Psoas muscle (tissue), 8 donors: Measurements from ENCODE around the gene ARAF. TPM values are rescaled to one million over a fixed set of nuclear protein-coding genes. Genes with fewer than 3 reads are reported as not detected.

ENCODE experiments used
- ATAC-seq, 4 donors: fragments of 200-7000 bp; cut with Tn5 transposase; one replicate each; pipeline ENCODE4 v1.9.1; 2020; ENCODE audit warnings: moderate library complexity in 3 of 4, mild to moderate bottlenecking in 2 of 4
- DNase-seq, 2 donors: peaks; one replicate each; pipeline ENCODE4 v3.0.0-alpha.2; 2020
- H3K27ac ChIP-seq: fragments of 200-600 bp; one replicate; pipeline ENCODE4 v1.8.0; 2022
- H3K27me3 ChIP-seq, 3 donors: fragments of 200-600 bp in 1 of 3; one replicate each; pipeline versions ENCODE4 v1.6.1 to v1.8.0; 2013 to 2022; ENCODE audit warnings: low read length in 2 of 3, mild to moderate bottlenecking in 2 of 3, moderate library complexity in 1 of 3; ENCODE audit not compliant: insufficient read depth in 3 of 3
- H3K36me3 ChIP-seq, 2 donors: fragments of 200-600 bp in 1 of 2; one replicate each; pipeline versions ENCODE4 v1.6.1 to v1.8.0; 2013 to 2022; ENCODE audit warnings: low read depth in 1 of 2, mild to moderate bottlenecking in 1 of 2, moderate library complexity in 1 of 2; ENCODE audit not compliant: insufficient read depth in 1 of 2
- H3K4me1 ChIP-seq: fragments of 200-600 bp; one replicate; pipeline ENCODE4 v1.8.0; 2022
- H3K4me3 ChIP-seq: fragments of 200-600 bp; one replicate; pipeline ENCODE4 v1.8.0; 2022; ENCODE audit warnings: mild to moderate bottlenecking
- H3K9me3 ChIP-seq: fragments of 200-600 bp; one replicate; pipeline ENCODE4 v1.8.0; 2022
- WGBS, 3 donors: extraction: QIAGEN DNeasy Blood & Tissue Kit; methylation state at CpG; one replicate each; pipeline versions ENCODE4 v1.1.6 to v1.1.7; 2013; 5-methylcytosine and 5-hydroxymethylcytosine counted together
- intact Hi-C, 2 donors: fragments of 100-400 bp; cut with DNase I; formaldehyde crosslinking; loops; one replicate each; pipeline versions ENCODE4 v1.11.0 to v1.14.2; 2022
- polyA plus RNA-seq, 3 donors: library from polyadenylated mRNA; stranded (reverse); fragments of 200-250 nt; gene quantifications; one replicate each; pipeline ENCODE4 v1.2.3, GENCODE V29; 2013
- total RNA-seq, 4 donors: library from RNA; stranded (reverse); fragmentation: NEBNext Ultra II Directional in 2 of 4; extraction: Animal tissue kit (Norgen Biotek cat#: 25700) in 2 of 4; gene quantifications; one replicate each; pipeline versions ENCODE4 v1.2.1 to v1.2.4, GENCODE V29; 2021 to 2023
- TF ChIP-seq, protein P1 (sequence below): fragments of 200-600 bp; IDR thresholded peaks from one replicate; pipeline ENCODE4 v1.8.0; 2022; ENCODE audit warnings: antibody characterized with exemption
- donor health status: healthy with polysubstance abuse.
- donor health status: DM: no; HTN: no; CAD: no; lungs with moderate emphysema.
- donor health status: Bipolar disorder and iron deficiency.
- donor health status: healthy.
- donor health status: DM: yes; HTN: yes; CAD: no.
- donor health status: DM: no; HTN: no; CAD: no.
- donor health status: DM: no; HTN: no; CAD: no.
- donor health status: DM: yes; HTN: yes; CAD: no.

Gene ARAF
- total and polyA plus RNA-seq, 7 donors: 54.3 to 118 (median 101) TPM

DNA sequence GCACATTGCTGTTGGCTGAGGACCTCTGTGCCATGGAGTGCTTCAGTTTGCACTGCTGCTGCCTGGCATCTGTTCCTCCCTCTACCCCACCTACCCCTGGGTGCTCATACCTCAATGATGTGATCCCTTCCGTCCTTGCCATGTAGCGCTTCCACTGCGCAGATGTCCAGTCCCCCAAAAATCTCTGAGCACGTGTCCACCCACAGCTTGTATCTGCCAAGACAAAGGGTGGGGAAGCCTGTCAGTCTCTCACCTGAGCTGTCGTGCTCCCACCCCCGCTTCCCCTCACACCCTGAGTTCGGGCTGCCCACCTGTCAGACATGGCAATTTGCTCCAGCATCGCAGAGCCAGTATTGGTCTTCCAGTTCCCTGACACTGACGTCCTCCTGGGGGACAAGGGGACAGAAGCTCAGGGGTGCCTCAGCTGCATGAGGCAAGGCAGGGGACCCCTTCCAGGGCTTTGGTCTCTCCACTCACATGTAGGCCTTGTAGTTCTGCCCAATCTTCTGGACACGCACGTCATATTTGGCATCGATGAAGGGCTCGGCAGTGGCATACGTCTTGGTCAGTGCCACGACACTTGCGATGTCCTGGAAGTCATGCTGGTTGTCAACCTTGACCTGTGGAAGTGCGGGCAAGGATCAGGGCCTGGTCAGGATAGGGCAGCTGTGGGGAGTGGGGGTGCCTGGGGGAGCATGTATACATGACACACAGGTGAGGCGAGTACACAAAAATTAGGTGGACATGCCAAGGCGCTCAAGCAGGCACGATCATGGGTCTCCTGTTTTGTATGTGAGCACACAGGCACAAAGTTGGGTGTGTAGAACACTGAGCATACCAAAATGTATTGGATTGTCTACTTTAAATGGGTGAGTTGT is 15.3 kb downstream of the ARAF start:
- DNase-seq (no peak), ATAC-seq (no peak)
- intact Hi-C loops: no loop called here
- H3K27me3 ChIP-seq: peaks cover 0 to 27% (median 1%) of the 10 kb centered on the region in 3 donors
- H3K27ac ChIP-seq: no peak overlapping the region
- peaks cover 0 to 3% of the 10 kb centered on the region in 2 donors for H3K36me3 ChIP-seq
- no peaks in the 10 kb centered on the region for H3K4me1 ChIP-seq
- no peaks in the 10 kb centered on the region for H3K9me3 ChIP-seq
- WGBS, 3 donors: 74 to 88% (median 80%) methylated on average over 18 to 20 of the region's 20 CpGs
- H3K4me3 ChIP-seq: no peak overlapping the region
- TF ChIP-seq, protein P1, sequence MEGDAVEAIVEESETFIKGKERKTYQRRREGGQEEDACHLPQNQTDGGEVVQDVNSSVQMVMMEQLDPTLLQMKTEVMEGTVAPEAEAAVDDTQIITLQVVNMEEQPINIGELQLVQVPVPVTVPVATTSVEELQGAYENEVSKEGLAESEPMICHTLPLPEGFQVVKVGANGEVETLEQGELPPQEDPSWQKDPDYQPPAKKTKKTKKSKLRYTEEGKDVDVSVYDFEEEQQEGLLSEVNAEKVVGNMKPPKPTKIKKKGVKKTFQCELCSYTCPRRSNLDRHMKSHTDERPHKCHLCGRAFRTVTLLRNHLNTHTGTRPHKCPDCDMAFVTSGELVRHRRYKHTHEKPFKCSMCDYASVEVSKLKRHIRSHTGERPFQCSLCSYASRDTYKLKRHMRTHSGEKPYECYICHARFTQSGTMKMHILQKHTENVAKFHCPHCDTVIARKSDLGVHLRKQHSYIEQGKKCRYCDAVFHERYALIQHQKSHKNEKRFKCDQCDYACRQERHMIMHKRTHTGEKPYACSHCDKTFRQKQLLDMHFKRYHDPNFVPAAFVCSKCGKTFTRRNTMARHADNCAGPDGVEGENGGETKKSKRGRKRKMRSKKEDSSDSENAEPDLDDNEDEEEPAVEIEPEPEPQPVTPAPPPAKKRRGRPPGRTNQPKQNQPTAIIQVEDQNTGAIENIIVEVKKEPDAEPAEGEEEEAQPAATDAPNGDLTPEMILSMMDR: no peak

GRCh38 chrX:47577424-47577823 is 16.4 kb downstream of the ARAF start:
- WGBS, 3 donors: 44 to 64% (median 49%) methylated on average over 8 to 9 of the region's 9 CpGs
- H3K4me3 ChIP-seq: no peak overlapping the region
- TF ChIP-seq, protein P1: no peak
- intact Hi-C loops: no loop called here
- H3K9me3 ChIP-seq: no peaks in the 10 kb centered on the region
- no peaks in the 10 kb centered on the region for H3K36me3 ChIP-seq
- H3K27ac ChIP-seq: no peak overlapping the region
- H3K27me3 ChIP-seq: peaks cover 0 to 29% (median 4%) of the 10 kb centered on the region in 3 donors
- no peak for DNase-seq
- no peaks in the 10 kb centered on the region for H3K4me1 ChIP-seq
- ATAC-seq: no peak

DNA sequence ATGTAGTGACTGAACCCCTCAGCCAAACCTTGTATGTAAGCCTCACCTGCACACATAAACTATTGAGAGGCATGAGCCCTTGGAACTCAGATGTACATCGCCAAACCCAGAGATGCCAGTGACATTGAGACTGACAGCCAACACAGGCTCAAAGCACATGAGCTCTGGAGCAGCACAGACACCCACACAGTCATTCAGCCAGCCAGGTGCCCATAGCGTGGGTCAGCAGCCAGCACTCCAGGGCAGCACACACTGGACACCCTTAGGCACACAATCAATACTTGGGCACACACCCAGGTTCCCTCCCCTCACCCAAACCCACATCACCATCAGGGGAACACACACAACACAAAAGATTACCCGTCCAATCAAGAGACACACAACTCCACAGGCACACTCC is 16.9 kb downstream of the ARAF start:
- no peak for ATAC-seq
- intact Hi-C loops: no loop called here
- Histone ChIP-seq H3K36me3 (no peaks in the 10 kb centered on the region), H3K4me3 (no peak overlapping the region), H3K27me3 (peaks cover 0 to 29% (median 4%) of the 10 kb centered on the region in 3 donors), H3K9me3 (no peaks in the 10 kb centered on the region), H3K27ac (no peak overlapping the region), H3K4me1 (no peaks in the 10 kb centered on the region)
- no peak for DNase-seq
- TF ChIP-seq, protein P1: no peak
- WGBS, 3 donors: 52 to 66% (median 56%) methylated on average over 2 to 3 of the region's 3 CpGs

DNA sequence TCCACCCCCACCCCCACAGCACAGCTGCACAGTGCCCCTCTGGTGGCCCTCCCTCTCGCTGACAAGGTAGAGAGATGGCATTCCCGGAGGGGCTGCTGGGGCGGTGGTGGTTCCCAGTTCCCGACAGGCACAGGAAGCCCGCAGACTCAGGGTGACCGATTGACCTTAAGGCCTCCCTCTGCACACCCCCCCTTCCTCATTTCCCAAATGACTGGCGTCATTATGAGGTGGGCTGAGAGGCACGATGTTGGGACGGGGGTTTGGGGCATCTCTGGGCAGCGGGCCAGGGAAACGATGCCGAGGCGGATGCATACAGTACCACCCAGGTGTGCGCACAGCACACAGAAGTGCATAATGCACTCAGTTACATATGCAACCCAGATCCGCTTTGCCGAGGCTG is 17.7 kb downstream of the ARAF start:
- no peaks in the 10 kb centered on the region for H3K4me1 ChIP-seq
- no peak overlapping the region for H3K27ac ChIP-seq
- TF ChIP-seq, protein P1: no peak
- peaks cover 0 to 29% (median 4%) of the 10 kb centered on the region in 3 donors for H3K27me3 ChIP-seq
- intact Hi-C loops: no loop called here
- H3K4me3 ChIP-seq: no peak overlapping the region
- WGBS, 3 donors: 29 to 45% (median 29%) methylated on average over 11 to 16 of the region's 16 CpGs
- H3K9me3 ChIP-seq: no peaks in the 10 kb centered on the region
- DNase-seq (no peak), ATAC-seq (no peak)
- no peaks in the 10 kb centered on the region for H3K36me3 ChIP-seq
